Skin of body (tissue), 3 donors: Measurements from ENCODE around the gene SPTLC2. TPM values are rescaled to one million over a fixed set of nuclear protein-coding genes. Genes with fewer than 3 reads are reported as not detected.

Experiments
- DNase-seq: peaks from one replicate; lab custom pipeline; 2025; lab: John Stamatoyannopoulos, UW
- small RNA-seq: library from RNA; depleted of rRNA; stranded (forward); fragments of <200 nt; gene quantifications from one replicate; pipeline ENCODE3, GENCODE V24; 2014; ENCODE audit warnings: low replicate concordance
- total RNA-seq: library from RNA; depleted of rRNA; stranded (reverse); fragments of >200 nt; gene quantifications from one replicate; pipeline ENCODE4 v1.2.3, GENCODE V29; 2014

SPTLC2 gene
- total RNA-seq, 1 donor from 2014 or later = 23.1 TPM

GRCh38 chr14:77474479-77475177, 141.8 kb downstream of the SPTLC2 start:
- no peak for DNase-seq

- no peak for DNase-seq
These were observed 142.5 kb downstream of the SPTLC2 start for GRCh38 chr14:77473921-77474320.

GRCh38 chr14:77470224-77470870, 146.1 kb downstream of the SPTLC2 start:
- no peak for DNase-seq

GRCh38 chr14:77469539-77469938, 146.9 kb downstream of the SPTLC2 start:
- no peak for DNase-seq

GRCh38 chr14:77469067-77469505, 147.4 kb downstream of the SPTLC2 start:
- no peak for DNase-seq

- DNase-seq = no peak
These were observed 148.6 kb downstream of the SPTLC2 start for GRCh38 chr14:77467801-77468200.

- DNase-seq = peak; percentile 11
These were observed 157.2 kb downstream of the SPTLC2 start for GRCh38 chr14:77459072-77459723.

GRCh38 chr14:77458249-77458950, 158.0 kb downstream of the SPTLC2 start:
- DNase-seq = no peak

- peak; percentile 99 for DNase-seq
These were observed 158.8 kb downstream of the SPTLC2 start, which contains the start of the genes AHSA1 and VIPAS39 for GRCh38 chr14:77457522-77458248. TSS of gene AHSA1 (plus strand) at chr14:77458093. CDS start at chr14:77458190, 97 bp downstream. TSS of gene VIPAS39 (minus strand) at chr14:77457601. CDS start at chr14:77454102, 3,499 bp downstream.

- peak; percentile 46 for DNase-seq
These were observed 159.3 kb downstream of the SPTLC2 start for GRCh38 chr14:77457115-77457521.

Small RNA genes lying within 50 kb of the gene (small RNA-seq; reads per million reads assigned to genes)
- not detected for gene COX6CP11
- gene RF00404 = not detected
- gene RN7SL587P = not detected

Other genes starting within 250 kb of the SPTLC2 start
- gene TMED8, start 239.5 kb downstream of the SPTLC2 start, total RNA-seq = 8.0 TPM
- 0.79 TPM for gene SAMD15, start 239.3 kb downstream of the SPTLC2 start, total RNA-seq
- 0.10 TPM for gene NOXRED1, start 193.1 kb downstream of the SPTLC2 start, total RNA-seq
- 16.7 TPM for gene VIPAS39, start 159.0 kb downstream of the SPTLC2 start, total RNA-seq
- gene AHSA1, start 158.5 kb downstream of the SPTLC2 start, total RNA-seq = 63.4 TPM
- gene ISM2, start 117.8 kb downstream of the SPTLC2 start, total RNA-seq = not detected
- gene ALKBH1, start 91.4 kb upstream of the SPTLC2 start, total RNA-seq = 9.7 TPM
- gene SLIRP, start 91.5 kb upstream of the SPTLC2 start, total RNA-seq = 53.2 TPM
- 50.7 TPM for gene SNW1, start 144.5 kb upstream of the SPTLC2 start, total RNA-seq
- 4.7 TPM for gene ADCK1, start 183.5 kb upstream of the SPTLC2 start, total RNA-seq